ENCODE measurements around the gene MID1.
A peak's percentile ranks its signal among the peaks of the same experiment; 100 is the strongest.

Gene MID1

DNA sequence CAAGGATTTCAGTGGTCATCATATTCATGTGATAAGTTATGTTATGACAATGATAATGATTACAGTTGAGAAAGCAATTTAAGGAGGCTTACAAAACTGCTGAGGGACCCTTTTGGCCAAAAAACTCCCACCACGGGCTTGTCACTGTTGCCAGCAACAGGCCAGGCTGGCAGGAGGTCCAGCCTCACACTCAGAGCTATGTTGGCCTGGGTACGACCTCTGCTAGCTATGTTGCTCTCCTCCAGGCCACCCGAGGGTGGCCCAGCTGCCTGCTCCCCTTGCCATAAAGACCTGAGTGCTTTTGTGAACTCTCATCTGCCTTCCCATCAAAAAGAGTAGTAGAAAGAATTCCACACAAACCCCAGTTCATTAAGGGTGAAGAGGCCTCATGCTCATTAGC lies 52.0 kb downstream of the MID1 start:
- Histone ChIP-seq H3K27ac (ENCODE audit: low read length, poor library complexity, severe bottlenecking) (no peak overlapping the region), H2AFZ (ENCODE audit: low read depth, low read length) (no peak overlapping the region), H3K27me3 (ENCODE audit: control insufficient read depth in 1 of 2, insufficient read depth in 1 of 2, low read length in 2 of 2) (no peaks in the 10 kb centered on the region)

GRCh38 chrX:10567136-10567535 lies 53.2 kb downstream of the MID1 start:
- Histone ChIP-seq H3K4me2 (ENCODE audit: low read length, poor library complexity, severe bottlenecking) (no peak overlapping the region), H3K18ac (ENCODE audit: low read depth in 1 of 2, low read length in 2 of 2) (no peak overlapping the region), H4K91ac (ENCODE audit: low read length) (no peak overlapping the region), H2BK12ac (ENCODE audit: low read length in 2 of 2) (no peak overlapping the region), H2BK5ac (ENCODE audit: low read depth, low read length, poor library complexity, severe bottlenecking) (no peak overlapping the region), H3K4ac (ENCODE audit: low read depth in 1 of 2, low read length in 2 of 2) (no peak overlapping the region), H2AFZ (ENCODE audit: low read depth, low read length) (no peak overlapping the region), H3K9ac (ENCODE audit: low read length) (no peak overlapping the region), H2BK120ac (ENCODE audit: low read depth, low read length) (no peak overlapping the region), H3K36me3 (ENCODE audit: control insufficient read depth in 1 of 2, insufficient read depth in 2 of 2, low read depth in 1 of 2, low read length in 2 of 2) (peaks cover 0 to 7% of the 10 kb centered on the region in 2 experiments), H3K27me3 (ENCODE audit: control insufficient read depth in 1 of 2, insufficient read depth in 1 of 2, low read length in 2 of 2) (no peaks in the 10 kb centered on the region), H3K4me1 (ENCODE audit: control insufficient read depth, insufficient read depth, low read depth, low read length) (peaks cover 14% of the 10 kb centered on the region), H3K14ac (ENCODE audit: low read length in 2 of 2) (no peak overlapping the region), H3K4me3 (ENCODE audit: insufficient read depth in 1 of 2, low read depth in 1 of 2, low read length in 2 of 2) (no peak overlapping the region), H3K9me3 (ENCODE audit: control insufficient read depth, low read length) (no peaks in the 10 kb centered on the region), H3K27ac (ENCODE audit: low read length, poor library complexity, severe bottlenecking) (no peak overlapping the region), H3K79me1 (replicated peaks; ENCODE audit: low read length, poor library complexity, severe bottlenecking) (no peaks in the 10 kb centered on the region), H2BK15ac (ENCODE audit: low read depth, poor library complexity, severe bottlenecking) (no peak overlapping the region), H3K23ac (ENCODE audit: low read length in 2 of 2) (no peak overlapping the region), H2AK5ac (ENCODE audit: low read length, severe bottlenecking) (peak overlapping the region; percentile 61), H4K8ac (ENCODE audit: low read length) (peak overlapping the region; percentile 6)
- no peak for DNase-seq
- WGBS = 98% methylated on average over 20 of the region's 20 CpGs

More for the DNA sequence above, 52.0 kb downstream of the MID1 start:
- Histone ChIP-seq H3K18ac (ENCODE audit: low read depth in 1 of 2, low read length in 2 of 2) (peak overlapping the region in 1 of 2 experiments; percentile 48), H2BK120ac (ENCODE audit: low read depth, low read length) (no peak overlapping the region), H2BK5ac (ENCODE audit: low read depth, low read length, poor library complexity, severe bottlenecking) (peak overlapping the region; percentile 9), H2BK15ac (ENCODE audit: low read depth, poor library complexity, severe bottlenecking) (no peak overlapping the region), H3K23ac (ENCODE audit: low read length in 2 of 2) (no peak overlapping the region), H3K9ac (ENCODE audit: low read length) (no peak overlapping the region), H3K4me3 (ENCODE audit: insufficient read depth in 1 of 2, low read depth in 1 of 2, low read length in 2 of 2) (no peak overlapping the region), H4K91ac (ENCODE audit: low read length) (no peak overlapping the region), H3K4me2 (ENCODE audit: low read length, poor library complexity, severe bottlenecking) (no peak overlapping the region), H4K8ac (ENCODE audit: low read length) (no peak overlapping the region), H3K14ac (ENCODE audit: low read length in 2 of 2) (no peak overlapping the region), H2BK12ac (ENCODE audit: low read length in 2 of 2) (peak overlapping the region in 1 of 2 experiments; percentile 63), H3K79me1 (replicated peaks; ENCODE audit: low read length, poor library complexity, severe bottlenecking) (no peaks in the 10 kb centered on the region), H3K4ac (ENCODE audit: low read depth in 1 of 2, low read length in 2 of 2) (no peak overlapping the region), H2AK5ac (ENCODE audit: low read length, severe bottlenecking) (peak overlapping the region; percentile 85), H3K9me3 (ENCODE audit: control insufficient read depth, low read length) (no peaks in the 10 kb centered on the region), H3K4me1 (ENCODE audit: control insufficient read depth, insufficient read depth, low read depth, low read length) (peaks cover 14% of the 10 kb centered on the region), H3K36me3 (ENCODE audit: control insufficient read depth in 1 of 2, insufficient read depth in 2 of 2, low read depth in 1 of 2, low read length in 2 of 2) (peaks cover 0 to 7% of the 10 kb centered on the region in 2 experiments)
- 86% methylated on average over 3 of the region's 3 CpGs for WGBS
- no peak for DNase-seq

DNA sequence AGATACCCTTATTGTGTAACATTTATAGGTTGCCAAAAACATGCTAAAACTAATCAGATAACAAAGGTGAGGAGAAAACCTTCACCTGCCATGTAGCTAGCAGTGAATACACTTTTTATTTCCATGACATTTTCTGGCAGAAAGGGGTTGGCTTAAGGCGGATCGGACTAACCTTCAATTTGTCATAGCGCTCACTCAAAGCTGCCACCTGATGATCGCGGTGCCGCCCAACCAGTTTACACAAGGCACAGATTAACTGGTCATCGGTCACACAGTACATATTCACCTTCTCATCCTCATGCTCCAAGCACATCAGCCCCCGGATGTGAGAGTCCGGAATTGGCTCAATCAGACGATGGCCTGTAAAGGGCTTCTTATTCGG lies 53.7 kb downstream of the MID1 start:
- H2BK5ac ChIP-seq (ENCODE audit: low read depth, low read length, poor library complexity, severe bottlenecking) = no peak overlapping the region
- WGBS = 98% methylated on average over 11 of the region's 11 CpGs
- H3K79me1 ChIP-seq (replicated peaks; ENCODE audit: low read length, poor library complexity, severe bottlenecking) = no peaks in the 10 kb centered on the region
- no peak for DNase-seq
- no peak overlapping the region for H4K8ac ChIP-seq (ENCODE audit: low read length)
- no peak overlapping the region for H2BK120ac ChIP-seq (ENCODE audit: low read depth, low read length)
- no peak overlapping the region for H4K91ac ChIP-seq (ENCODE audit: low read length)
- peak overlapping the region; percentile 53 for H2AK5ac ChIP-seq (ENCODE audit: low read length, severe bottlenecking)
- no peak overlapping the region for H2BK15ac ChIP-seq (ENCODE audit: low read depth, poor library complexity, severe bottlenecking)
- H3K27me3 ChIP-seq (ENCODE audit: control insufficient read depth in 1 of 2, insufficient read depth in 1 of 2, low read length in 2 of 2) = no peaks in the 10 kb centered on the region
- peaks cover 14% of the 10 kb centered on the region for H3K4me1 ChIP-seq (ENCODE audit: control insufficient read depth, insufficient read depth, low read depth, low read length)
- no peak overlapping the region for H3K18ac ChIP-seq (ENCODE audit: low read depth in 1 of 2, low read length in 2 of 2)
- H3K4ac ChIP-seq (ENCODE audit: low read depth in 1 of 2, low read length in 2 of 2) = no peak overlapping the region
- H3K4me2 ChIP-seq (ENCODE audit: low read length, poor library complexity, severe bottlenecking) = no peak overlapping the region
- no peak overlapping the region for H3K4me3 ChIP-seq (ENCODE audit: insufficient read depth in 1 of 2, low read depth in 1 of 2, low read length in 2 of 2)
- H3K23ac ChIP-seq (ENCODE audit: low read length in 2 of 2) = no peak overlapping the region
- H3K36me3 ChIP-seq (ENCODE audit: control insufficient read depth in 1 of 2, insufficient read depth in 2 of 2, low read depth in 1 of 2, low read length in 2 of 2) = peaks cover 0 to 7% of the 10 kb centered on the region in 2 experiments
- no peaks in the 10 kb centered on the region for H3K9me3 ChIP-seq (ENCODE audit: control insufficient read depth, low read length)
- no peak overlapping the region for H3K9ac ChIP-seq (ENCODE audit: low read length)
- H2AFZ ChIP-seq (ENCODE audit: low read depth, low read length) = no peak overlapping the region
- H3K14ac ChIP-seq (ENCODE audit: low read length in 2 of 2) = no peak overlapping the region
- peak overlapping the region; percentile 70 for H3K27ac ChIP-seq (ENCODE audit: low read length, poor library complexity, severe bottlenecking)
- no peak overlapping the region for H2BK12ac ChIP-seq (ENCODE audit: low read length in 2 of 2)

GRCh38 chrX:10564484-10564883 lies 55.9 kb downstream of the MID1 start:
- Histone ChIP-seq H3K4me1 (ENCODE audit: control insufficient read depth, insufficient read depth, low read depth, low read length) (peaks cover 12% of the 10 kb centered on the region), H2BK15ac (ENCODE audit: low read depth, poor library complexity, severe bottlenecking) (no peak overlapping the region), H2AFZ (ENCODE audit: low read depth, low read length) (no peak overlapping the region), H3K18ac (ENCODE audit: low read depth in 1 of 2, low read length in 2 of 2) (no peak overlapping the region), H4K8ac (ENCODE audit: low read length) (no peak overlapping the region), H3K27me3 (ENCODE audit: control insufficient read depth in 1 of 2, insufficient read depth in 1 of 2, low read length in 2 of 2) (no peaks in the 10 kb centered on the region), H3K9ac (ENCODE audit: low read length) (no peak overlapping the region), H3K79me1 (replicated peaks; ENCODE audit: low read length, poor library complexity, severe bottlenecking) (no peaks in the 10 kb centered on the region), H2BK12ac (ENCODE audit: low read length in 2 of 2) (no peak overlapping the region), H2BK120ac (ENCODE audit: low read depth, low read length) (no peak overlapping the region), H3K14ac (ENCODE audit: low read length in 2 of 2) (no peak overlapping the region), H3K4me3 (ENCODE audit: insufficient read depth in 1 of 2, low read depth in 1 of 2, low read length in 2 of 2) (no peak overlapping the region), H3K27ac (ENCODE audit: low read length, poor library complexity, severe bottlenecking) (no peak overlapping the region), H3K9me3 (ENCODE audit: control insufficient read depth, low read length) (no peaks in the 10 kb centered on the region), H3K23ac (ENCODE audit: low read length in 2 of 2) (no peak overlapping the region), H3K36me3 (ENCODE audit: control insufficient read depth in 1 of 2, insufficient read depth in 2 of 2, low read depth in 1 of 2, low read length in 2 of 2) (peaks cover 0 to 7% of the 10 kb centered on the region in 2 experiments), H3K4ac (ENCODE audit: low read depth in 1 of 2, low read length in 2 of 2) (no peak overlapping the region), H2BK5ac (ENCODE audit: low read depth, low read length, poor library complexity, severe bottlenecking) (no peak overlapping the region), H3K4me2 (ENCODE audit: low read length, poor library complexity, severe bottlenecking) (no peak overlapping the region), H2AK5ac (ENCODE audit: low read length, severe bottlenecking) (no peak overlapping the region), H4K91ac (ENCODE audit: low read length) (no peak overlapping the region)
- WGBS = 31% methylated on average over 2 of the region's 3 CpGs
- DNase-seq = no peak

All from mesenchymal stem cell (in vitro differentiated cells and primary cell).